Stimulated activated effector memory CD8-positive, alpha-beta T cell treated with anti-CD3 and anti-CD28 coated beads, Interleukin-12 subunit alpha, Interleukin-12 subunit beta, amount 100 ng/mL, for 72 hours (primary cell): Measurements from ENCODE around the gene PSD4.

Experiments
- ATAC-seq: fragments of 150-1000 bp; cut with Tn5 transposase; 2 replicates; pipeline ENCODE4 v1.10.0; 2021
- DNase-seq, 2 donors: peaks; one replicate each; pipeline ENCODE4 v3.0.0; 2021 to 2022; ENCODE audit warnings: low spot score in 2 of 2
- H3K27ac Mint-ChIP-seq: one replicate; pipeline ENCODE4 v1.8.0; 2022; ENCODE audit warnings: mild to moderate bottlenecking, mixed read lengths
- H3K36me3 Mint-ChIP-seq: one replicate; pipeline ENCODE4 v1.8.0; 2022; ENCODE audit warnings: mild to moderate bottlenecking, mixed read lengths
- H3K4me1 Mint-ChIP-seq: one replicate; pipeline ENCODE4 v1.8.0; 2022; ENCODE audit warnings: mixed read lengths
- H3K4me3 Mint-ChIP-seq: one replicate; pipeline ENCODE4 v1.8.0; 2022; ENCODE audit warnings: mild to moderate bottlenecking, mixed read lengths
- H3K9me3 Mint-ChIP-seq: one replicate; pipeline ENCODE4 v1.8.0; 2022; ENCODE audit warnings: mixed read lengths

Gene PSD4

GRCh38 chr2:113136828-113137775 lies 36.7 kb upstream of the PSD4 start:
- Mint-ChIP-seq H3K4me3 (no peak overlapping the region), H3K36me3 (no peaks in the 10 kb centered on the region), H3K9me3 (no peaks in the 10 kb centered on the region), H3K4me1 (peaks cover 22% of the 10 kb centered on the region), H3K27ac (peak overlapping the region; percentile 16)
- ATAC-seq (no peak), DNase-seq (peak in 1 of 2 donors; percentile 69)

DNA sequence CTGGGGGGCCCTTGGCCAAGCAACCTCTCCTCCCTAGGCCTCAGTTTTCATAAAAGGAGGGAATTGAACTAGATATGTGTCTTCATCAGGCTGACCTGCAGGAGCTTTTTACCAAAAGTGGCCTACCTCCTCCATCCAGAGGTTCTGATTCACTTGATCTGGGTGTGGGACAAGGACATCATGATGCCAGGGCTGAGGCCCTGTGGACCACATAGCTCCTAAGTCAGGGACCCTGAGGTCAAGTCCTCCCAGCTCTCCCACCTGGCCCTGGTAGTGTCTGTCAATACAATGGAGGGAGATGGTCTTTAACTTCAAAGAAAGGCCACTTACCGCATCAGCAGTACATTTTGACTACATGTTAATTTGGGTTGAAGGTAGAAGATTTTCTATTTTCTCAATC lies 35.9 kb upstream of the PSD4 start:
- DNase-seq (peak in 1 of 2 donors; percentile 49), ATAC-seq (no peak)
- Mint-ChIP-seq H3K9me3 (no peaks in the 10 kb centered on the region), H3K4me3 (no peak overlapping the region), H3K36me3 (no peaks in the 10 kb centered on the region), H3K4me1 (peaks cover 22% of the 10 kb centered on the region), H3K27ac (peak overlapping the region; percentile 50)

DNA sequence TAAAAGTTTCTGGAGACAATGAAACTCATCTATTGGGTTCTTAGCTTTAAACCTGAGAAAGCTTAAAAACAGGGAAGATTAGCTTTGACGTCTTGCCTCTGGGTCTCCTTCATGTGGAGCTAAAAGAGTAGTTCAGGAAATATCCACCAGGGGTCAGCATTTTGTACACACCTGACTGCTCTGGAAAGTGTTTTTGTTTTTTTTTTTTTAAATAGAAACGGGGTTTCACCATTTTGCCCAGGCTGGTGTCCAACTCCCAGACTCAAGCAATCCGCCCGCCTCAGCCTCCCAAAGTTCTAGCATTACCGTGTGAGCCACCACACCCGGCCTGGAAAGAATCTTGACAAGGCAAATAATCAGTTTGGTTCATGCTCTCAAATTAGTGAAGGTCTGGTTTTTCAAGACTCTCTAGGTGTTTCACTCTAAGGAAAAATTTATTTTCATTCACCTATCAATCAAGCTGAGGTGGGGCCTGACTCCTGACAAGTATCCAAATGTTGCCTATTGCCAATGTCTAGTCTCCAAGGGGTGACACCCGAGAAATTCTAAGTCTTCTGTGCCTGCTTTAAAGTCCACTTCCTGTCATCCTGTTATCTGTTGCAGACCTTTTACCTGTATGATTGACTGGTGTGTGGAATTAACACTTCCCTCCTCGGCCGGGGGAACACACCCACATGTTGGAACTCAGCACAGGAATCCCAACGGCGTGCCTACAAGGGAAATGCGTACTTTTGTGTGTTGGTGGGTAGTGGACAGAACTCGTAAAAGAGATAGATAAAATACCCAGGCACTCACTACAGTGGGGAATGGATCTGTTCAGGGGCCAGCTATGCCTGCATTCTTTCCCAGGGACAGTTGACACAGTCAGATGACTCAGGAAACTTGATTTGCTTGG lies 35.1 kb upstream of the PSD4 start:
- ATAC-seq (peak; percentile 76), DNase-seq (peak; percentile 61 to 75)
- Mint-ChIP-seq H3K9me3 (no peaks in the 10 kb centered on the region), H3K36me3 (no peaks in the 10 kb centered on the region), H3K27ac (peak overlapping the region; percentile 50), H3K4me1 (peaks cover 22% of the 10 kb centered on the region), H3K4me3 (peak overlapping the region; percentile 13)

DNA sequence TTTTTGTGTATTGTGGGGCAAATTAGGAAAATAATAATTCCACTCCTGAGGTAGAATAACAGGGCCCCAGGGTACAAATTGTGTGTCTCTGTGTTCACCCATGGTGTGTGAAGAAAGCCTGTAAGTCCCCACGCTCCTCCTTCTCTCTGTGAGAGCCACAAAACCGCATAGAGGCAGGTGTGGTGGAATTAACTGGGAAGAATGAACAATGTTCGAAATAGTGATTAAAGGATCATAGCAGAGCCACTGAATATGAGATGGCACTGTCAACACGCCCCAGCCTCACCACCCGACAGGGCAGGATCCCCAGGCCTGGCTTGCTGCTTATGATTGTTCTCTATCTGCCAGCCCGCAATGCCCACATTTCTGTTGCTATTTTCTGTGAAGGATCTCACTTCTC lies 32.3 kb upstream of the PSD4 start:
- H3K9me3 Mint-ChIP-seq: no peaks in the 10 kb centered on the region
- no peaks in the 10 kb centered on the region for H3K36me3 Mint-ChIP-seq
- H3K4me1 Mint-ChIP-seq: peaks cover 22% of the 10 kb centered on the region
- H3K4me3 Mint-ChIP-seq: no peak overlapping the region
- no peak for ATAC-seq
- H3K27ac Mint-ChIP-seq: no peak overlapping the region
- no peak for DNase-seq

- H3K36me3 Mint-ChIP-seq: no peaks in the 10 kb centered on the region
Measured at GRCh38 chr2:113142290-113142689, 31.5 kb upstream of the PSD4 start.

GRCh38 chr2:113144259-113144658 lies 29.5 kb upstream of the PSD4 start:
- Mint-ChIP-seq H3K27ac (no peak overlapping the region), H3K4me3 (no peak overlapping the region), H3K36me3 (no peaks in the 10 kb centered on the region), H3K4me1 (no peaks in the 10 kb centered on the region), H3K9me3 (no peaks in the 10 kb centered on the region)
- ATAC-seq (no peak), DNase-seq (no peak)

More at GRCh38 chr2:113142290-113142689, 31.5 kb upstream of the PSD4 start:
- ATAC-seq (no peak), DNase-seq (no peak)
- H3K4me1 Mint-ChIP-seq: peaks cover 15% of the 10 kb centered on the region
- no peak overlapping the region for H3K4me3 Mint-ChIP-seq
- no peaks in the 10 kb centered on the region for H3K9me3 Mint-ChIP-seq
- no peak overlapping the region for H3K27ac Mint-ChIP-seq

- ATAC-seq (no peak), DNase-seq (peak in 1 of 2 donors; percentile 37)
- H3K36me3 Mint-ChIP-seq: no peaks in the 10 kb centered on the region
- no peak overlapping the region for H3K4me3 Mint-ChIP-seq
- H3K27ac Mint-ChIP-seq: peak overlapping the region; percentile 24
- no peaks in the 10 kb centered on the region for H3K4me1 Mint-ChIP-seq
- no peaks in the 10 kb centered on the region for H3K9me3 Mint-ChIP-seq
Measured at GRCh38 chr2:113148606-113149552, 24.9 kb upstream of the PSD4 start.

DNA sequence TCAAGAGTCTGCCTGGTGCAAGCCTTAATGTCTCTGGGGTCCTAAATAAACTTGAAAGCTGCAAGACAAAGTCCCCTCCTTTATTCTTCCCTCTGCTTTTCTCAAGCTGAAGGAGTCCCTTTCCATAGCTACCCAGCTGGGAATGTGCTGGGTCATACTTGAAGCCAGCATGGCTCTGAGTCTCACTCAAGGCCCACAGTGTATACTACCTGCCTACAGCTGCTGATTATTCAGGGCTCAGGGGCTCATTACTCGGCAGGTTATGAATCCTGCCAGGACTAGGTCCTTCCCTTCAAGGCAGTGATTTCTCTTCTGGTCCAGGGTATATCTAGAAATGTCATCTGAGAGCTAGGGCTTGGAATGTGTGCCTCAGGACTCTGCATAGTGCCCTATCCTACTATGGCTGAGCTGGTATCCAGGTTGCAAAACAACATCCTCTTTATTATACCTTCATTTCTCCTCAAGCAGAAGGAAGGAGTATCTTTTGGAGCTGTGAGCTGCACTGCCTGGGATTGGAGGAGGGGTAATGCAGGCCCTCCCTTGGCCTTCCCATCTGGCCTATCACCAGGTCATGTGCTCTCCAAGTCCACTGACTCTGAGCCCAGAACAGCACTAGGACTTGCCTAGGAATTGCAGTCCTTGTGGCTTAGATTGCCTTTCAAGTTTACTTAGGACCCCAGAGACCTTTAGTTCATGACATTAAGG lies 24.1 kb upstream of the PSD4 start:
- no peaks in the 10 kb centered on the region for H3K4me1 Mint-ChIP-seq
- H3K36me3 Mint-ChIP-seq: no peaks in the 10 kb centered on the region
- H3K9me3 Mint-ChIP-seq: no peaks in the 10 kb centered on the region
- no peak overlapping the region for H3K27ac Mint-ChIP-seq
- peak in 1 of 2 donors; percentile 37 for DNase-seq
- no peak for ATAC-seq
- H3K4me3 Mint-ChIP-seq: no peak overlapping the region

- peak in 1 of 2 donors; percentile 32 for DNase-seq
- Mint-ChIP-seq H3K27ac (no peak overlapping the region), H3K4me1 (no peaks in the 10 kb centered on the region)
Measured at GRCh38 chr2:113150258-113150601, 23.5 kb upstream of the PSD4 start.

DNA sequence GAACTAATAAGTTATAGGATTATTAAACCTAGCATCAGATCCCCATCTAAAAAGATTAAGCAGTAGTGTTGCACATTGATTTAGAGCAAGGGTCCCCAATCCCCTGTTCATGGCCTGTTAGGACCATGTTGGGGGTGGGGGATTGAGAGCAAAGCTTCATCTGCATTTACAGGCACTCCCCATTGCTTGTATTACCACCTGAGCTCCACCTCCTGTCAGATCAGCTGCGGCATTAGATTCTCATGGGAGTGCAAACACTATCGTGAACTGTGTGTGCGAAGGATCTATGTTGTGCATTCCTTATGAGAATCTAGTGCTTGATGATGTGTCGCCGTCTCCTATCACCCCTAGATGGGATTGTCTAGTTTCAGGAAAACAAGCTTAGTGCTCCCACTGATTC lies 18.4 kb upstream of the PSD4 start:
- H3K4me3 Mint-ChIP-seq: no peak overlapping the region
- DNase-seq (no peak), ATAC-seq (no peak)
- peaks cover 18% of the 10 kb centered on the region for H3K4me1 Mint-ChIP-seq
- H3K27ac Mint-ChIP-seq: no peak overlapping the region
- H3K36me3 Mint-ChIP-seq: no peaks in the 10 kb centered on the region
- no peaks in the 10 kb centered on the region for H3K9me3 Mint-ChIP-seq

More at GRCh38 chr2:113150258-113150601, 23.5 kb upstream of the PSD4 start:
- no peaks in the 10 kb centered on the region for H3K36me3 Mint-ChIP-seq
- no peaks in the 10 kb centered on the region for H3K9me3 Mint-ChIP-seq
- no peak overlapping the region for H3K4me3 Mint-ChIP-seq
- no peak for ATAC-seq

- Mint-ChIP-seq H3K4me3 (peak overlapping the region; percentile 76), H3K4me1 (peaks cover 18% of the 10 kb centered on the region), H3K36me3 (no peaks in the 10 kb centered on the region), H3K27ac (peak overlapping the region; percentile 26), H3K9me3 (no peaks in the 10 kb centered on the region)
- no peak for ATAC-seq
- no peak for DNase-seq
Measured at GRCh38 chr2:113156278-113157117, 17.3 kb upstream of the PSD4 start.

GRCh38 chr2:113157118-113157896 lies 16.5 kb upstream of the PSD4 start:
- Mint-ChIP-seq H3K36me3 (no peaks in the 10 kb centered on the region), H3K4me1 (peaks cover 18% of the 10 kb centered on the region), H3K27ac (peak overlapping the region; percentile 84), H3K4me3 (peak overlapping the region; percentile 76), H3K9me3 (no peaks in the 10 kb centered on the region)
- DNase-seq (peak in 1 of 2 donors; percentile 74), ATAC-seq (peak; percentile 84)
